GM21360 (cell line): ENCODE measurements around the gene UNC5C.
"Not testable (repeated sequence)": the region's sequence is repeated elsewhere in the genome, so short reads cannot be mapped to it uniquely, and the experiment has no call there.

Experiments used
- ATAC-seq: cut with Tn5 transposase; IDR thresholded peaks from one replicate; pipeline ENCODE4 v1.9.1; 2021; ENCODE audit warnings: mild to moderate bottlenecking, moderate library complexity; ENCODE audit not compliant: unreplicated experiment

The UNC5C gene

GRCh38 chr4:95151255-95151654, 397.5 kb downstream of the UNC5C start:
- ATAC-seq: no peak

GRCh38 chr4:95142932-95143331, 405.8 kb downstream of the UNC5C start:
- no peak for ATAC-seq

- ATAC-seq: no peak
Observed at GRCh38 chr4:95141361-95141760, 407.4 kb downstream of the UNC5C start.

GRCh38 chr4:95139424-95139823, 409.3 kb downstream of the UNC5C start:
- ATAC-seq: not testable (repeated sequence)

GRCh38 chr4:95134016-95134415, 414.8 kb downstream of the UNC5C start:
- ATAC-seq: not testable (repeated sequence)

GRCh38 chr4:95129821-95130311, 418.9 kb downstream of the UNC5C start:
- ATAC-seq: no peak

- no peak for ATAC-seq
Observed at GRCh38 chr4:95129031-95129430, 419.7 kb downstream of the UNC5C start.

- no peak for ATAC-seq
Observed at GRCh38 chr4:95124906-95125504, 423.8 kb downstream of the UNC5C start.

GRCh38 chr4:95122001-95122400, 426.8 kb downstream of the UNC5C start:
- ATAC-seq: no peak

GRCh38 chr4:95120456-95120855, 428.3 kb downstream of the UNC5C start:
- no peak for ATAC-seq

GRCh38 chr4:95118497-95118896, 430.3 kb downstream of the UNC5C start:
- ATAC-seq: no peak

- ATAC-seq: no peak
Observed at GRCh38 chr4:95114521-95114920, 434.3 kb downstream of the UNC5C start.
